Subcutaneous abdominal adipose tissue (tissue), 5 donors: Measurements from ENCODE around the gene BLM.
"Not testable (repeated sequence)": the region's sequence is repeated elsewhere in the genome, so short reads cannot be mapped to it uniquely, and the experiment has no call there.

Source experiments
- H3K27ac ChIP-seq: one replicate; pipeline ENCODE4 v1.7.0; 2013; ENCODE audit warnings: low read depth, mild to moderate bottlenecking, inconsistent platforms, low read length, moderate library complexity
- H3K27me3 ChIP-seq, 5 donors: one replicate each; pipeline ENCODE4 v1.7.0; 2013; ENCODE audit warnings: low read length in 5 of 5, inconsistent platforms in 1 of 5; ENCODE audit not compliant: control insufficient read depth in 5 of 5, insufficient read depth in 4 of 5
- H3K36me3 ChIP-seq, 5 donors: one replicate each; pipeline ENCODE4 v1.7.0; 2013; ENCODE audit warnings: low read length in 5 of 5; ENCODE audit not compliant: control insufficient read depth in 5 of 5, insufficient read depth in 5 of 5
- H3K4me1 ChIP-seq, 5 donors: one replicate each; pipeline ENCODE4 v1.7.0; 2013; ENCODE audit warnings: low read length in 5 of 5, mild to moderate bottlenecking in 3 of 5, moderate library complexity in 1 of 5; ENCODE audit not compliant: control insufficient read depth in 5 of 5, insufficient read depth in 5 of 5
- H3K4me3 ChIP-seq, 5 donors: one replicate each; pipeline ENCODE4 v1.7.0; 2013; ENCODE audit warnings: low read length in 5 of 5, low read depth in 1 of 5
- H3K9ac ChIP-seq, 5 donors: one replicate each; pipeline ENCODE4 v1.7.0; 2013; ENCODE audit warnings: low read length in 5 of 5, mild to moderate bottlenecking in 4 of 5, moderate library complexity in 3 of 5
- H3K9me3 ChIP-seq, 5 donors: one replicate each; pipeline ENCODE4 v1.7.0; 2013; ENCODE audit warnings: low read length in 5 of 5; ENCODE audit not compliant: control insufficient read depth in 5 of 5
- donor health status: healthy.
- donor health status: healthy.
- donor health status: healthy.
- donor health status: healthy.
- donor health status: healthy.

Gene BLM

DNA sequence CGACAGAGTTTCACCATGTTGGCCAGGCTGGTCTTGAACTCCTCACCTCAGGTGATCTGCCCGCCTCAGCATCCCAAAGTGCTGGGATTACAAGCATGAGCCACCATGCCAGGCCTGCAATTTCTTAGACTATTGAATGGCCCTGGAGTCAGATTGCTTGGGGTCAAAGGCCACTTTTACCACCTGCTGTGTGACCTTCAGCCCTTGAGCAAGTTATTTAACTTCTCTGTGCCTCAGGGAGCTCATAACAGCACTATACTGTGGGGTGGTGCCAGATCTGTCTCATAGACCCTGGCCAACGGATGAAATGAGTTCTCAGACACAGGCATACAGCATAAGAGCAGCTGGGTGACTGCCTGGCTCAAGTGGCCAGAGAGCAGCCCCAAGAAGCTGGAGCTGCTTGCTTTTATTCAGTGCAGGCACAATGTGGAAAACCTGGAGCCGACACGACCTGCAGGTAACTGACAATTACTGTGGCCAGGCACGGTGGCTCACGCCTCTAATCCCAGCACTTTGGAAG, 106.4 kb downstream of the BLM start:
- H3K4me1 ChIP-seq, result peaks cover 0 to 2% (median 0%) of the 10 kb centered on the region in 5 donors
- H3K27ac ChIP-seq, result no peak overlapping the region
- H3K9ac ChIP-seq, result no peak overlapping the region
- H3K36me3 ChIP-seq, result no peaks in the 10 kb centered on the region
- no peaks in the 10 kb centered on the region for H3K9me3 ChIP-seq
- peaks cover 0 to 3% (median 0%) of the 10 kb centered on the region in 5 donors for H3K27me3 ChIP-seq
- no peak overlapping the region for H3K4me3 ChIP-seq

DNA sequence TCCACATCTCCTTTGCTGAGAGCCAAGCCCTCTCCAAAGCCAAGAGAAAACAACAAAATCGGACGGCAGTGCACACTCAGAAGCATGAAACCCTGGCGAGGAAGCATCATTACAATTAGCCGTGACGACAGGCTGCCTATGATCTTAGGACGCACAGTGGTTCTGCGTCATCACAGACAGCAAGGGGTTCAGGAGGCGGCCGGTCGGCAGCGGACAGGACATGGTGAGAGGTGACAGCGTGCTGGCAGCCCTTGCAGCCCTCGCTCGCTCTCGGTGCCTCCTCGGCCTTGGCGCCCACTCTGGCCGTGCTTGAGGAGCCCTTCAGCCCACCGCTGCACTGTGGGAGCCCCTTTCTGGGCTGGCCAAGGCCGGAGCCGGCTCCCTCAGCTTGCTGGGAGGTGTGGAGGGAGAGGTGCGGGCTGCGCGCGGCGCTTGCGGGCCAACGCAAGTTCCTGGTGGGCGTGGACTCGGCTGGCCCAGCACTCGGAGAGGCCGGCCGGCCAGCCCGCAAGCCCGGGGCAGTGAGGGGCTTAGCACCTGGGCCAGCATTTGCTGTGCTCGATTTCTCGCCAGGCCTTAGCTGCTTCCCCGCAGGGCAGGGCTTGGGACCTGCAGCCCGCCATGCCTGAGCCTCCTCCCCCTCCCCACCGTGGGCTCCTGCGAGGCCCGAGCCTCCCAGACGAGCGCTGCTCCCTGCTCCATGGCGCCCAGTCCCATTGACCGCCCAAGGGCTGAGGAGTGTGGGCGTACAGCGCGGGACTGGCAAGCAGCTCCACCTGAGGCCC, 108.2 kb downstream of the BLM start:
- not testable (repeated sequence) for H3K4me3 ChIP-seq, H3K9me3 ChIP-seq, H3K27me3 ChIP-seq, H3K27ac ChIP-seq, H3K36me3 ChIP-seq, H3K4me1 ChIP-seq, H3K9ac ChIP-seq

DNA sequence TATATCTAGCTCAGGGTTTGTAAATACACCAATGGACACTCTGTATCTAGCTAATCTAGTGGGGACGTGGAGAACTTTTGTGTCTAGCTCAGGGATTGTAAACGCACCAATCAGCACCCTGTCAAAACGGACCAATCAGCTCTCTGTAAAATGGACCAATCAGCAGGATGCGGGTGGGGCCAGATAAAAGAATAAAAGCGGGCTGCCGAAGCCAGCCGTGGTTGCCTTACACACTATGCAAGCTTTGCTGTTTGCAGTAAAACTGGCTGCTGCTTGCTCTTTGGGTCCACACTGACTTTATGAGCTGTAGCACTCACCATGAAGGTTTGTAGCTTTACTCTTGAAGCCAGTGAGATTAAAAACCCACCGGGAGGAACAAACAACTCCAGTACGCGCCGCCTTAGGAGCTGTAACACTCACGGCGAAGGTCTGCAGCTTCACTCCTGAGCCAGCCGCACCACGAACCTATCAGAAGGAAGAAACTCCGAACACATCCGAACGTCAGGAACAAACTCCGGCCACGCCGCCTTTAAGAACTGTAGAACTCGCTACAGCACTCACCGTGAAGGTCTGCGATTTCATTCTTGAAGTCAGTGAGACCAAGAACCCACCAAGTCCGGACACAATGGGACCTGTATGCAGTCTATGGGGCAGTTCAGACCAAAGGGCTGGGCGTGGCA, 109.2 kb downstream of the BLM start:
- not testable (repeated sequence) for H3K4me3 ChIP-seq, H3K4me1 ChIP-seq, H3K27ac ChIP-seq, H3K9ac ChIP-seq, H3K9me3 ChIP-seq, H3K27me3 ChIP-seq, H3K36me3 ChIP-seq

DNA sequence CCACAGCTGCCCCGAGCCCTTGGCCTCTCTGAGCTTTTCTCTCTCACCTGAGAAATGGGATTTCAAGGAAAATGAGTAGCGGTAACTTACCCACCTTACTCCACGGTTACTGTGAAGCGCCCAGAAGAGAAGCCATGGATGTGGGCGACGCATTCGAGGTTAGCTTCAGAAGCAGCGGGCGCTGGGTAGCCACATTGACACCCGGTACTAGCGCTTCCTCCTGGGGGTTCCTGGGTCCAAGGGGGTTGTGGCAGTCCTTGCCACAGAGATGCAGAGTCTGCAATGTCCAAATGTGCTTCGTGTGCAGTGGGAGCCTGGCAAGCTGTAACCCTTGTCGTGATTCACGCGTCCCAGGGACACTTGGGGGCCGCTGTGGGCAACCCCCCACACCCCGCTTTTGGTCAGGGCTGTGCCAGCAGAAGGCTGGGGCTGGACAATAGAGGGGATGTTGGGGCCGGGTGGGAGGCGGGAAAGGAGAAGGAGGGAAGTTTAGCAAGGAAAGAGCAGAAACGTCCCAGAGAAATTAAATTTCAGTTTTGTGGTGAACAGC, 109.8 kb downstream of the BLM start:
- Histone ChIP-seq H3K9ac (no peak overlapping the region), H3K27me3 (peaks cover 0 to 3% (median 0%) of the 10 kb centered on the region in 5 donors), H3K4me3 (no peak overlapping the region), H3K27ac (no peak overlapping the region), H3K36me3 (no peaks in the 10 kb centered on the region), H3K9me3 (no peaks in the 10 kb centered on the region), H3K4me1 (peaks cover 0 to 5% (median 0%) of the 10 kb centered on the region in 5 donors)

DNA sequence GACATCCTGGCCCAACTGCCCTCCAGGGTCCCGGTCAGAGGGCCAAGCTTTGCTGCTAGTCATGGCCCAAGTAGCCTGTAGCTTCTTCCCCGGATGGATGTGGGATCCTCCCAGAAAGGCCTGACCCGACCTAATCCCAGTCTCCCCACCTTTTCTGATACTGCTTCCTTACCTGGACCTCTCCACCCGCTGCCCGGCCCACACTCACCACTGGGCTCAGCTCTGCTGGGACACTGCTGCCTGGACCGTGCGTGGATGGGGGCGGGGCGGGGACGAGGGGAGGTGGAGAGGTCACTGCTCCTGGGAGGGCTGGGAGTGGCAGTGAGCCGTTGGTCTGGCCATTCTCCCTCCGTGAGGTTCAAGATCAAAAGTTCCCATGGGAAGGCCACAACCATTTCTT, 111.0 kb downstream of the BLM start:
- H3K27ac ChIP-seq, result no peak overlapping the region
- peaks cover 0 to 3% (median 0%) of the 10 kb centered on the region in 5 donors for H3K27me3 ChIP-seq
- no peak overlapping the region for H3K4me3 ChIP-seq
- H3K36me3 ChIP-seq, result no peaks in the 10 kb centered on the region
- H3K9me3 ChIP-seq, result no peaks in the 10 kb centered on the region
- H3K9ac ChIP-seq, result no peak overlapping the region
- peaks cover 0 to 5% (median 0%) of the 10 kb centered on the region in 5 donors for H3K4me1 ChIP-seq

DNA sequence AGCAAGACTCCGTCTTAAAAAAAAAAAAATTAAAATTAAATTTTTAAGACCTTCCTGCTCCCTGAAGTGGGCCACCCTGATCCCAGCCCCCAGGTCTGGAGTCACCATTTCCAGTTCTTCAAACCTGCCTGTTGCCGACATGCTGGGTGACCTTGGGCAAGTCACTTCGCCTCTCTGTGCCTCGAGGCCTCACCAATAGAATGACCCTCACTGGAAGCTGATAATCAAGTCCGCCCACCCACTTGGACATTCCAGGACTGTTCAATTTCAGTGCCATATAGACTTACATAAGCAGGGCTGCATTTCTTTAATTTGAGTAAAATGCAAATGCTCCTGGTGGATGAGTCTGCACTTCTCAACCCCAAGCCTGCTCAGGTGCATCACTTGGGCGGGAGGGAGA, 112.0 kb downstream of the BLM start:
- Histone ChIP-seq H3K9ac (no peak overlapping the region), H3K27me3 (peaks cover 0 to 3% (median 0%) of the 10 kb centered on the region in 5 donors), H3K4me3 (no peak overlapping the region), H3K9me3 (no peaks in the 10 kb centered on the region), H3K4me1 (peaks cover 0 to 5% (median 0%) of the 10 kb centered on the region in 5 donors), H3K36me3 (no peaks in the 10 kb centered on the region), H3K27ac (no peak overlapping the region)

DNA sequence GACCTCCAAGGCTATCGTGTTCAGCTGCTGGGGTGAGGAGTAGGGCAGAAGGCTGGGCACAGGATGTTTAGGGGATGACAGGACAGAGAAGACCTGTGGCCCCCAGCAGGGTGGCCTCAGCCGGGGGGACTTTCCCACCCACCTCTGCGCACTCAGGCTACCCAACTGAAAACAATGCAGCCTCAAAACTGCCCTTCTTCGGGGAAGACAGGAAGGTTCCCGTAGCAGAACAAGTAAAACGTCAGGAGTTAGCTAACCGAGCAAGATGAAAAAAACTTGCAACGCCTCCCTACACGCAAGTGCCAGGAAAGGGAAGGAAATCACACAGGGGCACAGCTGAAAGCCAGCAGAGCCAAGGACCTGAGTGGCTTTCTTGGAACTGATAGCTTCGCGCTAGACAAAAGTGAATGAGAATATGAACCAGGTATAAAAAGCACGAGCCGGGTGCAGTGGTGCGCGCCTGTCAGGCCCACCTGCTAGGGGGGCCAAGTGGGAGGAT, 112.8 kb downstream of the BLM start:
- no peaks in the 10 kb centered on the region for H3K9me3 ChIP-seq
- no peak overlapping the region for H3K27ac ChIP-seq
- H3K4me1 ChIP-seq, result peaks cover 0 to 5% (median 0%) of the 10 kb centered on the region in 5 donors
- no peaks in the 10 kb centered on the region for H3K36me3 ChIP-seq
- H3K27me3 ChIP-seq, result peaks cover 0 to 3% (median 0%) of the 10 kb centered on the region in 5 donors
- no peak overlapping the region for H3K9ac ChIP-seq
- no peak overlapping the region for H3K4me3 ChIP-seq

DNA sequence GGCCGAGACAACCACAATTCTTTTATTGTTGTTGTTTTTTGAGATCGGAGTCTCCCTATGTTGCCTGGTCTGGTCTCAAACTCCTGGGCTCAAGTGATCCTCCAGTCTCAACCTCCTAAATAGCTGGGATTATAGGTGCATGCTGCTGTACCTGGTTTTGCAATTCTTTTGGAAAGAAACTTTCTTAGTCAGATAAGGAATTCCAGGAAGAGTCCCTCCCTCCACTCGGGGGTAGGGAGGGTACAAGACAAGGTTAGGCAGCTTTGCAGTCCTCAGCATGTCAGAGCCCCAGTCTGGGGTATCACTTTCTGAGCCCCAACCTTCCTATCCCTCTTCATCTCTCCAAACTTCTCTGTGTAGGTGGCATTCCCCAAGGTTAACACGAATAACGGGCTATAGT, 117.5 kb downstream of the BLM start:
- Histone ChIP-seq H3K27me3 (no peaks in the 10 kb centered on the region), H3K27ac (no peak overlapping the region), H3K4me3 (no peak overlapping the region), H3K4me1 (peaks cover 0 to 10% (median 0%) of the 10 kb centered on the region in 5 donors), H3K36me3 (no peaks in the 10 kb centered on the region), H3K9ac (no peak overlapping the region), H3K9me3 (no peaks in the 10 kb centered on the region)

DNA sequence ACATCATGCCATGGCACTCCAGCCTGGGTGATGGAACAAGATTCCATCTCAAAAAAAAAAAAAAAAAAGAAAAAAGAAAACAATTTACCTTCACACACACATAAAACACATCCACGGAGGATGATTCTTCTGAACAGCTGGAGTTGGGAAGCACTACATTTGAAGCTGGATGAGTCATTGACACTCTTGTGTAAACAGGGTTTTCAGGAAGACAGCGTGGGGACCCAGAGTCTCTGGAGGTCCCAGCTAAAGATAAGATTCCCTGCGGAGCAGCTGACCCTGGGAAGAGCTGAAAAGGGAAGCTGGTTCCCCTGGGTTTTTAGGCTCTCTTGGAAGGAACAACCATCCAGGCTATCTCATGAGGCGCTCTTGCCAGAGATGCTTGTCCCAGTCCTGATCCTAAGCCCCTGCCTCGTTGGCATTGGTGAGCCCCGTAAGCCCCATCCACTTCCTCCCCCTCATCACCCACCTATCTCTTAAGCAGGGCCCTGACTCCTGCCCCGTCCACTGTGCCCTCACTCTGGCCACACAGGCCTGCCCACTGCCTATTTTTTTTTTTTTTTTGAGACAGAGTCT, 119.2 kb downstream of the BLM start:
- no peak overlapping the region for H3K27ac ChIP-seq
- no peak overlapping the region for H3K4me3 ChIP-seq
- H3K9me3 ChIP-seq, result no peaks in the 10 kb centered on the region
- H3K36me3 ChIP-seq, result no peaks in the 10 kb centered on the region
- no peak overlapping the region for H3K9ac ChIP-seq
- H3K27me3 ChIP-seq, result no peaks in the 10 kb centered on the region
- H3K4me1 ChIP-seq, result peaks cover 0 to 9% (median 0%) of the 10 kb centered on the region in 5 donors
